CD4-positive, alpha-beta memory T cell (primary cell): Measurements from ENCODE around the gene IL32. TPM values are rescaled to one million over a fixed set of nuclear protein-coding genes. Genes with fewer than 3 reads are reported as not detected.

Experiments
- CTCF ChIA-PET: fragments of 350-600 bp; sonication (Branson Sonifier 250); formaldehyde crosslinking; loops from one replicate; lab custom pipeline; 2021; ENCODE audit warnings: inconsistent platforms; ENCODE audit not compliant: partially characterized antibody; lab: Charles Lee
- POLR2A ChIA-PET: fragments of 350-600 bp; sonication (Branson Sonifier 250); formaldehyde crosslinking; loops from one replicate; lab custom pipeline; 2021; ENCODE audit not compliant: partially characterized antibody; lab: Charles Lee
- DNase-seq, 5 donors: peaks; one replicate each; pipeline versions ENCODE4 v3.0.0 to v3.0.0-alpha.2; 2020 to 2022; ENCODE audit warnings: mixed read lengths in 1 of 5
- H3K27ac ChIP-seq: one replicate; pipeline ENCODE4 v1.7.0; 2013; ENCODE audit warnings: low read depth, low read length
- H3K27me3 ChIP-seq: 2 replicates; pipeline ENCODE4 v1.7.0; 2013; ENCODE audit warnings: mild to moderate bottlenecking, low read length, moderate library complexity; ENCODE audit not compliant: insufficient read depth
- H3K36me3 ChIP-seq: 2 replicates; pipeline ENCODE4 v1.7.0; 2013; ENCODE audit warnings: mild to moderate bottlenecking, low read length, moderate library complexity; ENCODE audit not compliant: insufficient read depth
- H3K4me1 ChIP-seq: 2 replicates; pipeline ENCODE4 v1.7.0; 2013; ENCODE audit warnings: mild to moderate bottlenecking, low read length, moderate library complexity; ENCODE audit not compliant: insufficient read depth
- H3K4me3 ChIP-seq, 2 donors: one replicate each; pipeline ENCODE4 v1.7.0; 2013; ENCODE audit warnings: low read length in 2 of 2, mild to moderate bottlenecking in 1 of 2
- H3K9me3 ChIP-seq, 2 donors: one replicate each; pipeline ENCODE4 v1.7.0; 2013; ENCODE audit warnings: low read length in 2 of 2, control low read depth in 1 of 2; ENCODE audit not compliant: control insufficient read depth in 1 of 2
- H3K27ac Mint-ChIP-seq, 7 donors: one replicate each; pipeline ENCODE4 v1.8.0; 2020 to 2021; ENCODE audit warnings: mixed read lengths in 7 of 7, mild to moderate bottlenecking in 6 of 7, inconsistent platforms in 3 of 7, moderate library complexity in 3 of 7
- H3K27me3 Mint-ChIP-seq, 2 donors: one replicate each; pipeline ENCODE4 v1.8.0; 2020 to 2021; ENCODE audit warnings: mixed read lengths in 2 of 2
- H3K36me3 Mint-ChIP-seq, 2 donors: one replicate each; pipeline ENCODE4 v1.8.0; 2020 to 2021; ENCODE audit warnings: mixed read lengths in 2 of 2, inconsistent platforms in 1 of 2, mild to moderate bottlenecking in 1 of 2
- H3K4me1 Mint-ChIP-seq, 4 donors: one replicate each; pipeline ENCODE4 v1.8.0; 2020 to 2021; ENCODE audit warnings: mixed read lengths in 4 of 4, mild to moderate bottlenecking in 1 of 4
- H3K4me3 Mint-ChIP-seq, 8 donors: one replicate each; pipeline ENCODE4 v1.8.0; 2020 to 2021; ENCODE audit warnings: mixed read lengths in 8 of 8, mild to moderate bottlenecking in 7 of 8, moderate library complexity in 6 of 8, inconsistent platforms in 3 of 8
- H3K9me3 Mint-ChIP-seq, 8 donors: one replicate each; pipeline ENCODE4 v1.8.0; 2020 to 2021; ENCODE audit warnings: mixed read lengths in 8 of 8, mild to moderate bottlenecking in 5 of 8, inconsistent platforms in 3 of 8, moderate library complexity in 1 of 8
- intact Hi-C: fragments of 100-400 bp; cut with micrococcal nuclease; formaldehyde crosslinking; loops from one replicate; pipeline ENCODE4 v1.15.1; 2023
- polyA plus RNA-seq, 2 donors: library from polyadenylated mRNA; unstranded; fragments of 300-500 nt; fragmentation: Illumina TruSeq; gene quantifications; one replicate each; pipeline ENCODE4 v1.2.3, GENCODE V29; 2021
- total RNA-seq, 2 experiments: library from RNA; stranded (reverse); gene quantifications; one replicate each; pipeline ENCODE4 v1.2.3, GENCODE V29; 2021

Gene IL32
- total and polyA plus RNA-seq, 4 experiments from 2014 or later = 752 to 3,174 (median 1,961) TPM

GRCh38 chr16:3056336-3057180 is 8.9 kb upstream of the IL32 start:
- H3K4me3 ChIP-seq = no peak overlapping the region

GRCh38 chr16:3057181-3058138 is 8.0 kb upstream of the IL32 start:
- peak overlapping the region; percentile 2 to 84 (median 78) for H3K27ac Mint-ChIP-seq

More at GRCh38 chr16:3056336-3057180, 8.9 kb upstream of the IL32 start:
- ChIA-PET POLR2A (interaction anchor here (0.9 to 6.7 kb wide), 7 partner anchors 9 to 71 kb away, joined by 3 to 129 read pairs (median 5); partner anchors contain the start of gene MMP25), CTCF (interaction anchor here (0.9 to 13.3 kb wide), 4 partner anchors 28 to 111 kb away, joined by 3 to 362 read pairs (median 126); partner anchors contain the start of genes ZNF213 and ZSCAN10)
- Mint-ChIP-seq H3K9me3 (no peaks in the 10 kb centered on the region), H3K27ac (peak overlapping the region in 6 of 7 donors; percentile 35 to 81 (median 51)), H3K27me3 (no peaks in the 10 kb centered on the region), H3K36me3 (peaks cover 4 to 25% of the 10 kb centered on the region in 2 donors), H3K4me1 (peaks cover 32 to 68% (median 46%) of the 10 kb centered on the region in 4 donors), H3K4me3 (peak overlapping the region in 4 of 8 donors; percentile 6 to 68 (median 60))
- Histone ChIP-seq H3K27ac (no peak overlapping the region), H3K9me3 (no peaks in the 10 kb centered on the region), H3K36me3 (no peaks in the 10 kb centered on the region), H3K4me1 (peaks cover 55% of the 10 kb centered on the region), H3K27me3 (no peaks in the 10 kb centered on the region)
- DNase-seq = no peak
- intact Hi-C loops = no loop called here

DNA sequence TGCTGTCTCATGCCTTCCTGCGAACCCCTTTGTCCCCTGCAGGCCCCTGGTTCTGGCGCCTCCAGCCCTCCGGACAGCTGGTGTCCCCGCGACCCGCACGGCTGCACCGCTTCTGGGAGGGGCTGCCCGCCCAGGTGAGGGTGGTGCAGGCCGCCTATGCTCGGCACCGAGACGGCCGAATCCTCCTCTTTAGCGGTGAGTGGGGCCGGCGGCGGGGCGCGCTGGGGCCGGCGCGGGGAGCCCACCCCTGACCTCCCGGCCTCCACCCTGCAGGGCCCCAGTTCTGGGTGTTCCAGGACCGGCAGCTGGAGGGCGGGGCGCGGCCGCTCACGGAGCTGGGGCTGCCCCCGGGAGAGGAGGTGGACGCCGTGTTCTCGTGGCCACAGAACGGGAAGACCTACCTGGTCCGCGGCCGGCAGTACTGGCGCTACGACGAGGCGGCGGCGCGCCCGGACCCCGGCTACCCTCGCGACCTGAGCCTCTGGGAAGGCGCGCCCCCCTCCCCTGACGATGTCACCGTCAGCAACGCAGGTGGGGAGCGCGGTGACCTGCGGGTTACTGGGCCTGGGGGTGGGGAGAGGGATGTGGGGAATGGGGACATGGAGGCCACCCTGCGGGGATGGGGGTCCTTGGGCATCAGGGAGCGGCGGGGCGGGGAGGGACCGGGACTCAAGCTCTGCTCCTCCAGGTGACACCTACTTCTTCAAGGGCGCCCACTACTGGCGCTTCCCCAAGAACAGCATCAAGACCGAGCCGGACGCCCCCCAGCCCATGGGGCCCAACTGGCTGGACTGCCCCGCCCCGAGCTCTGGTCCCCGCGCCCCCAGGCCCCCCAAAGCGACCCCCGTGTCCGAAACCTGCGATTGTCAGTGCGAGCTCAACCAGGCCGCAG is 7.1 kb upstream of the IL32 start:
- H3K9me3 ChIP-seq = no peaks in the 10 kb centered on the region
- no peaks in the 10 kb centered on the region for H3K27me3 ChIP-seq
- no peaks in the 10 kb centered on the region for H3K27me3 Mint-ChIP-seq
- peak overlapping the region; percentile 82 to 93 (median 90) for H3K27ac Mint-ChIP-seq
- DNase-seq = peak; percentile 43 to 69 (median 48)
- peak overlapping the region; percentile 89 for H3K27ac ChIP-seq
- intact Hi-C loops = loop anchor here (1.0 to 2.0 kb wide), 8 partner anchors 16 to 108 kb away; no protein-coding TSS in a partner anchor
- CTCF ChIA-PET = interaction anchor here (0.6 to 13.3 kb wide), 24 partner anchors 9 to 204 kb away, joined by 3 to 362 read pairs (median 6); partner anchors contain the start of genes HCFC1R1, THOC6, ZNF213 and ZSCAN10
- H3K36me3 ChIP-seq = no peaks in the 10 kb centered on the region
- peaks cover 34 to 74% (median 57%) of the 10 kb centered on the region in 4 donors for H3K4me1 Mint-ChIP-seq
- POLR2A ChIA-PET = interaction anchor here (0.6 to 6.7 kb wide), 29 partner anchors 9 to 399 kb away, joined by 3 to 129 read pairs (median 7); partner anchors contain the start of genes MMP25, ZNF174, ZNF213 and ZSCAN10
- H3K4me3 ChIP-seq = peak overlapping the region in 1 of 2 donors; percentile 89
- peaks cover 71% of the 10 kb centered on the region for H3K4me1 ChIP-seq
- H3K36me3 Mint-ChIP-seq = peaks cover 4 to 22% of the 10 kb centered on the region in 2 donors
- peak overlapping the region; percentile 90 to 95 (median 94) for H3K4me3 Mint-ChIP-seq
- H3K9me3 Mint-ChIP-seq = no peaks in the 10 kb centered on the region

More at GRCh38 chr16:3057181-3058138, 8.0 kb upstream of the IL32 start:
- no peaks in the 10 kb centered on the region for H3K27me3 ChIP-seq
- H3K36me3 ChIP-seq = no peaks in the 10 kb centered on the region
- H3K4me1 Mint-ChIP-seq = peaks cover 29 to 67% (median 51%) of the 10 kb centered on the region in 4 donors
- peak in 1 of 5 donors; percentile 44 for DNase-seq
- H3K27me3 Mint-ChIP-seq = no peaks in the 10 kb centered on the region
- H3K4me3 Mint-ChIP-seq = peak overlapping the region; percentile 53 to 68 (median 63)
- peaks cover 4 to 22% of the 10 kb centered on the region in 2 donors for H3K36me3 Mint-ChIP-seq
- peak overlapping the region; percentile 89 for H3K27ac ChIP-seq
- intact Hi-C loops = loop anchor here (1.0 to 2.0 kb wide), 2 partner anchors 17 to 26 kb away; no protein-coding TSS in a partner anchor
- ChIA-PET POLR2A (interaction anchor here (0.6 to 6.7 kb wide), 22 partner anchors 9 to 109 kb away, joined by 3 to 129 read pairs (median 12); partner anchors contain the start of genes MMP25, ZNF213 and ZSCAN10), CTCF (interaction anchor here (1.0 to 13.3 kb wide), 13 partner anchors 10 to 115 kb away, joined by 3 to 362 read pairs (median 13); partner anchors contain the start of genes HCFC1R1, THOC6, ZNF213 and ZSCAN10)
- H3K4me1 ChIP-seq = peaks cover 63% of the 10 kb centered on the region
- H3K9me3 Mint-ChIP-seq = no peaks in the 10 kb centered on the region
- H3K4me3 ChIP-seq = peak overlapping the region in 1 of 2 donors; percentile 89
- H3K9me3 ChIP-seq = no peaks in the 10 kb centered on the region

GRCh38 chr16:3059041-3059722 is 6.3 kb upstream of the IL32 start:
- no peaks in the 10 kb centered on the region for H3K9me3 Mint-ChIP-seq
- H3K27me3 ChIP-seq = no peaks in the 10 kb centered on the region
- H3K4me3 Mint-ChIP-seq = peak overlapping the region; percentile 90 to 95 (median 94)
- peak overlapping the region; percentile 89 to 95 (median 92) for H3K27ac Mint-ChIP-seq
- CTCF ChIA-PET = interaction anchor here (0.7 to 13.3 kb wide), 30 partner anchors 9 to 204 kb away, joined by 3 to 362 read pairs (median 4); partner anchors contain the start of genes HCFC1R1, THOC6, ZNF213 and ZSCAN10
- no peaks in the 10 kb centered on the region for H3K9me3 ChIP-seq
- H3K36me3 ChIP-seq = no peaks in the 10 kb centered on the region
- DNase-seq = peak; percentile 76 to 90 (median 85)
- H3K27me3 Mint-ChIP-seq = no peaks in the 10 kb centered on the region
- POLR2A ChIA-PET = interaction anchor here (0.7 to 6.7 kb wide), 29 partner anchors 8 to 450 kb away, joined by 3 to 129 read pairs (median 7); partner anchors contain the start of genes MMP25, ZNF174, ZNF213 and ZSCAN10
- H3K27ac ChIP-seq = peak overlapping the region; percentile 89
- peaks cover 4 to 18% of the 10 kb centered on the region in 2 donors for H3K36me3 Mint-ChIP-seq
- peaks cover 36 to 74% (median 58%) of the 10 kb centered on the region in 4 donors for H3K4me1 Mint-ChIP-seq
- peak overlapping the region; percentile 23 to 89 for H3K4me3 ChIP-seq
- peaks cover 79% of the 10 kb centered on the region for H3K4me1 ChIP-seq
- intact Hi-C loops = loop anchor here (1.0 to 2.0 kb wide), 7 partner anchors 16 to 107 kb away; no protein-coding TSS in a partner anchor

GRCh38 chr16:3059723-3060242 is 5.7 kb upstream of the IL32 start:
- Histone ChIP-seq H3K9me3 (no peaks in the 10 kb centered on the region), H3K4me1 (peaks cover 81% of the 10 kb centered on the region), H3K27me3 (no peaks in the 10 kb centered on the region), H3K4me3 (peak overlapping the region; percentile 23 to 89), H3K27ac (peak overlapping the region; percentile 89), H3K36me3 (no peaks in the 10 kb centered on the region)
- peak overlapping the region; percentile 83 to 95 (median 90) for H3K27ac Mint-ChIP-seq
- no peaks in the 10 kb centered on the region for H3K9me3 Mint-ChIP-seq
- ChIA-PET CTCF (interaction anchor here (0.9 to 13.3 kb wide), 19 partner anchors 8 to 113 kb away, joined by 3 to 362 read pairs (median 10); partner anchors contain the start of genes ZNF213 and ZSCAN10), POLR2A (interaction anchor here (0.7 to 6.7 kb wide), 22 partner anchors 8 to 449 kb away, joined by 3 to 129 read pairs (median 12); partner anchors contain the start of genes TNFRSF12A, ZNF174, ZNF213 and ZSCAN10)
- peak overlapping the region; percentile 77 to 95 (median 90) for H3K4me3 Mint-ChIP-seq
- peaks cover 4 to 17% of the 10 kb centered on the region in 2 donors for H3K36me3 Mint-ChIP-seq
- intact Hi-C loops = loop anchor here (1.0 to 2.0 kb wide), 7 partner anchors 15 to 107 kb away; no protein-coding TSS in a partner anchor
- H3K27me3 Mint-ChIP-seq = no peaks in the 10 kb centered on the region
- DNase-seq = no peak
- peaks cover 35 to 75% (median 58%) of the 10 kb centered on the region in 4 donors for H3K4me1 Mint-ChIP-seq
